H9 (cell line): ENCODE data around the gene CCBE1. TPM values are rescaled to one million over a fixed set of nuclear protein-coding genes. Genes with fewer than 3 reads are reported as not detected.

Experiments
- DNase-seq: peaks from one replicate; pipeline ENCODE4 v3.0.0-alpha.2; 2017
- H2AFZ ChIP-seq: one replicate; pipeline ENCODE4 v1.6.1; 2013; ENCODE audit warnings: mild to moderate bottlenecking, low read length, control low read depth, moderate library complexity
- H2AK5ac ChIP-seq: 2 replicates; pipeline ENCODE4 v1.6.1; 2013; ENCODE audit warnings: low read length, control low read depth, mixed read lengths; ENCODE audit not compliant: insufficient read length
- H2BK120ac ChIP-seq: one replicate; pipeline ENCODE4 v1.6.1; 2013; ENCODE audit warnings: low read depth, mild to moderate bottlenecking, low read length, control low read depth, inconsistent platforms; ENCODE audit not compliant: poor library complexity, severe bottlenecking
- H2BK12ac ChIP-seq: 2 replicates; pipeline ENCODE4 v1.6.1; 2013; ENCODE audit warnings: low read length, control low read depth, mixed read lengths, low read depth; ENCODE audit not compliant: insufficient read length
- H2BK15ac ChIP-seq: 2 replicates; pipeline ENCODE4 v1.6.1; 2013; ENCODE audit warnings: low read depth, low read length, control low read depth
- H2BK20ac ChIP-seq: one replicate; pipeline ENCODE4 v1.6.1; 2013; ENCODE audit warnings: low read depth, mild to moderate bottlenecking, low read length, control low read depth, inconsistent platforms; ENCODE audit not compliant: poor library complexity, severe bottlenecking
- H2BK5ac ChIP-seq: 2 replicates; pipeline ENCODE4 v1.6.1; 2013; ENCODE audit warnings: low read length, control low read depth, mixed read lengths; ENCODE audit not compliant: insufficient read length
- H3K14ac ChIP-seq: 2 replicates; pipeline ENCODE4 v1.6.1; 2013; ENCODE audit warnings: low read length, control low read depth; ENCODE audit not compliant: insufficient read depth
- H3K18ac ChIP-seq: 2 replicates; pipeline ENCODE4 v1.6.1; 2013; ENCODE audit warnings: low read depth, mild to moderate bottlenecking, mixed read lengths, low read length, control low read depth; ENCODE audit not compliant: insufficient read length
- H3K23ac ChIP-seq: 2 replicates; pipeline ENCODE4 v1.6.1; 2013; ENCODE audit warnings: low read length, control low read depth, mixed read lengths, low read depth; ENCODE audit not compliant: insufficient read length
- H3K23me2 ChIP-seq: 2 replicates; pipeline ENCODE4 v1.6.1; 2013; ENCODE audit warnings: low read depth, mild to moderate bottlenecking, mixed read lengths, low read length, control low read depth; ENCODE audit not compliant: insufficient read length, poor library complexity, severe bottlenecking
- H3K27ac ChIP-seq: 2 replicates; pipeline ENCODE4 v1.5.1; 2013; ENCODE audit warnings: low read length, control low read depth, mixed read lengths, low read depth; ENCODE audit not compliant: insufficient read length
- H3K27me3 ChIP-seq: 2 replicates; pipeline ENCODE4 v1.6.1; 2013; ENCODE audit warnings: low read length, control low read depth, inconsistent platforms; ENCODE audit not compliant: insufficient read depth
- H3K4ac ChIP-seq: 2 replicates; pipeline ENCODE4 v1.6.1; 2013; ENCODE audit warnings: low read depth, mild to moderate bottlenecking, control low read depth, inconsistent platforms, low read length, moderate library complexity
- H3K4me1 ChIP-seq: 2 replicates; pipeline ENCODE4 v1.6.1; 2013; ENCODE audit warnings: low read length, control low read depth, inconsistent platforms; ENCODE audit not compliant: insufficient read depth
- H3K4me2 ChIP-seq: 2 replicates; pipeline ENCODE4 v1.6.1; 2013; ENCODE audit warnings: low read length, control low read depth, mixed read lengths; ENCODE audit not compliant: insufficient read length, insufficient read depth
- H3K56ac ChIP-seq: 2 replicates; pipeline ENCODE4 v1.6.1; 2013; ENCODE audit warnings: low read depth, mild to moderate bottlenecking, mixed read lengths, low read length, control low read depth; ENCODE audit not compliant: insufficient read length
- H3K79me1 ChIP-seq: 2 replicates; pipeline ENCODE4 v1.6.1; 2013; ENCODE audit warnings: low read depth, mild to moderate bottlenecking, moderate library complexity, low read length, control low read depth, inconsistent platforms; ENCODE audit not compliant: insufficient read depth, poor library complexity, severe bottlenecking
- H3K79me2 ChIP-seq: 2 replicates; pipeline ENCODE4 v1.6.1; 2013; ENCODE audit warnings: low read length, control low read depth, inconsistent platforms; ENCODE audit not compliant: insufficient read depth
- H3K9ac ChIP-seq: 2 replicates; pipeline ENCODE4 v1.6.1; 2013; ENCODE audit warnings: low read length, control low read depth, mixed read lengths; ENCODE audit not compliant: insufficient read length; ENCODE audit errors: extremely low read depth
- H3K9me3 ChIP-seq: one replicate; pipeline ENCODE4 v1.6.1; 2013; ENCODE audit warnings: low read depth, low read length, inconsistent platforms; ENCODE audit not compliant: control insufficient read depth
- H3T11ph ChIP-seq: one replicate; pipeline ENCODE4 v1.6.1; 2013; ENCODE audit warnings: mild to moderate bottlenecking, low read length, control low read depth, inconsistent platforms
- H4K20me1 ChIP-seq: one replicate; pipeline ENCODE4 v1.6.1; 2013; ENCODE audit not compliant: control insufficient read depth, insufficient read length, insufficient read depth
- H4K5ac ChIP-seq: 2 replicates; pipeline ENCODE4 v1.6.1; 2013; ENCODE audit warnings: low read depth, mild to moderate bottlenecking, mixed read lengths, low read length, control low read depth; ENCODE audit not compliant: insufficient read length
- H4K8ac ChIP-seq: replicated peaks from 2 replicates; pipeline ENCODE4 v1.6.1; 2013; ENCODE audit warnings: low read length, control low read depth, mixed read lengths, low read depth; ENCODE audit not compliant: insufficient read length
- H4K91ac ChIP-seq: 2 replicates; pipeline ENCODE4 v1.6.1; 2013; ENCODE audit warnings: low read depth, mild to moderate bottlenecking, moderate library complexity, mixed read lengths, low read length, control low read depth; ENCODE audit not compliant: insufficient read length
- H3K27ac Mint-ChIP-seq, 3 experiments: 2 replicates in 2 of 3; 3 replicates in 1 of 3; pipeline ENCODE4 v1.8.0; 2020 to 2021; ENCODE audit warnings: mixed read lengths in 3 of 3, mild to moderate bottlenecking in 1 of 3, moderate library complexity in 1 of 3
- H3K27me3 Mint-ChIP-seq: 2 replicates; pipeline ENCODE4 v1.8.0; 2021; ENCODE audit warnings: low read depth, mild to moderate bottlenecking, moderate library complexity, mixed read lengths
- H3K36me3 Mint-ChIP-seq, 3 experiments: 2 replicates in 2 of 3; 3 replicates in 1 of 3; pipeline ENCODE4 v1.8.0; 2020 to 2021; ENCODE audit warnings: low read depth in 3 of 3, mixed read lengths in 3 of 3; ENCODE audit not compliant: insufficient read depth in 1 of 3
- H3K4me1 Mint-ChIP-seq, 2 experiments: 2 replicates each; pipeline ENCODE4 v1.8.0; 2020; ENCODE audit warnings: mixed read lengths in 2 of 2
- H3K4me3 Mint-ChIP-seq, 2 experiments: 2 replicates in 1 of 2; 3 replicates in 1 of 2; pipeline ENCODE4 v1.8.0; 2020 to 2021; ENCODE audit warnings: mild to moderate bottlenecking in 2 of 2, mixed read lengths in 2 of 2, moderate library complexity in 1 of 2
- H3K9me3 Mint-ChIP-seq, 2 experiments: 2 replicates in 1 of 2; 3 replicates in 1 of 2; pipeline ENCODE4 v1.8.0; 2020; ENCODE audit warnings: mild to moderate bottlenecking in 2 of 2, mixed read lengths in 2 of 2, moderate library complexity in 1 of 2
- CTCF ChIP-seq: fragments of 200-600 bp; sonication (generic); conservative IDR thresholded peaks from 3 replicates; pipeline ENCODE4 v1.8.0; 2021; ENCODE audit warnings: antibody characterized with exemption, mild to moderate bottlenecking
- WGBS: extraction: QIAGEN DNeasy Blood & Tissue Kit; methylation state at CpG from one replicate; pipeline ENCODE4 v1.1.7; 2013; ENCODE audit warnings: missing lambda C conversion rate, low lambda C conversion rate, mixed read lengths; ENCODE audit not compliant: insufficient read length; ENCODE audit errors: extremely low coverage; 5-methylcytosine and 5-hydroxymethylcytosine counted together
- total RNA-seq: library from RNA; stranded (reverse); gene quantifications from 2 replicates; pipeline ENCODE4 v1.2.1, GENCODE V29; 2021

Gene CCBE1
- total RNA-seq, 1 experiment from 2014 or later: 0.39 TPM

DNA sequence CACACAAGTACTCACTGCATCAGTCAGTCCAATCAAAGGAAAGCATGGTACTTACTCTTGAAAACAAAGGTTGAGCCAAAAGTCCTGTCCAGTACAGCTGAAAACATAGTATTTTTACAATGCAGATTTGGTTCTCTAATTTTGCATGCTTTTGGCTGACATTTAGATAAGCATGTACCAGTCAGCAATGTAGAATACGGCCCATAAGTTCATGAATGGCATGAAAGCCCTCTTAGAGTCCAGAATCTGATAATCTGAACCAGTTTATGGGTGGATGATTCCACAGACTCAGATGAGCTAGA lies 90.2 kb downstream of the CCBE1 start:
- no peak overlapping the region for H3K23ac ChIP-seq
- Mint-ChIP-seq H3K4me3 (no peak overlapping the region), H3K4me1 (no peaks in the 10 kb centered on the region), H3K27me3 (peaks cover 3% of the 10 kb centered on the region; the same call in 1 of the 2 replicates), H3K9me3 (no peaks in the 10 kb centered on the region), H3K27ac (no peak overlapping the region), H3K36me3 (no peaks in the 10 kb centered on the region)
- no peak overlapping the region for H3K4ac ChIP-seq
- WGBS: no CpG with 5 or more reads among the region's 1 CpG
- H2AK5ac ChIP-seq: no peak overlapping the region
- no peak overlapping the region for H4K8ac ChIP-seq
- H3K23me2 ChIP-seq: no peaks in the 10 kb centered on the region
- no peak overlapping the region for H2BK20ac ChIP-seq
- H3K9ac ChIP-seq: no peak overlapping the region
- H3K56ac ChIP-seq: no peak overlapping the region
- H3K79me1 ChIP-seq: no peaks in the 10 kb centered on the region
- H4K5ac ChIP-seq: no peak overlapping the region
- no peak overlapping the region for H3K4me2 ChIP-seq
- H2BK15ac ChIP-seq: no peak overlapping the region
- no peak overlapping the region for H3T11ph ChIP-seq
- no peaks in the 10 kb centered on the region for H3K27me3 ChIP-seq
- no peak overlapping the region for H2BK12ac ChIP-seq
- no peaks in the 10 kb centered on the region for H4K20me1 ChIP-seq
- H4K91ac ChIP-seq: no peak overlapping the region
- no peak overlapping the region for H3K27ac ChIP-seq
- DNase-seq: no peak
- H3K4me1 ChIP-seq: no peaks in the 10 kb centered on the region
- no peak overlapping the region for H2AFZ ChIP-seq
- no peak overlapping the region for H3K14ac ChIP-seq
- H3K18ac ChIP-seq: no peak overlapping the region
- TF ChIP-seq CTCF: no peak
- H3K79me2 ChIP-seq: no peaks in the 10 kb centered on the region
- no peak overlapping the region for H2BK5ac ChIP-seq
- no peak overlapping the region for H2BK120ac ChIP-seq
- no peaks in the 10 kb centered on the region for H3K9me3 ChIP-seq
